B cell (primary cell): ENCODE results near the gene MRPL36.

ENCODE experiments used
- CTCF ChIP-seq: fragments of 200-600 bp; IDR thresholded peaks from one replicate; pipeline ENCODE4 v1.8.0; 2022; ENCODE audit warnings: antibody characterized with exemption, mild to moderate bottlenecking
- EZH2 ChIP-seq: IDR thresholded peaks from 2 replicates; pipeline ENCODE4 v1.6.1; 2012; ENCODE audit warnings: borderline replicate concordance, low read depth, mild to moderate bottlenecking, moderate library complexity, low read length; ENCODE audit not compliant: insufficient read depth, poor library complexity, severe bottlenecking

GRCh38 chr5:1804001-1804690 is 4.5 kb upstream of the MRPL36 start:
- TF ChIP-seq CTCF = no peak
- no peak for TF ChIP-seq EZH2
